Naive thymus-derived CD4-positive, alpha-beta T cell (primary cell): Measurements from ENCODE around the gene DNAAF8. TPM values are rescaled to one million over a fixed set of nuclear protein-coding genes. Genes with fewer than 3 reads are reported as not detected.

Source experiments
- ATAC-seq: fragments of 150-1000 bp; cut with Tn5 transposase; 2 replicates; pipeline ENCODE4 v1.10.0; 2021; ENCODE audit warnings: mild to moderate bottlenecking, moderate library complexity
- CTCF ChIA-PET: fragments of 350-600 bp; sonication (Branson Sonifier 250); formaldehyde crosslinking; loops from one replicate; lab custom pipeline; 2021; ENCODE audit warnings: antibody characterized with exemption; lab: Charles Lee
- POLR2A ChIA-PET: fragments of 350-600 bp; sonication (Branson Sonifier 250); formaldehyde crosslinking; loops from one replicate; lab custom pipeline; 2021; ENCODE audit warnings: antibody characterized with exemption, inconsistent platforms; lab: Charles Lee
- DNase-seq, 9 donors: peaks; one replicate each; pipeline versions ENCODE4 v3.0.0 to v3.0.0-alpha.2; 2020 to 2022; ENCODE audit warnings: mixed read lengths in 1 of 9
- H3K27ac ChIP-seq: one replicate; pipeline ENCODE4 v1.7.0; 2013; ENCODE audit warnings: mild to moderate bottlenecking, low read depth, low read length, moderate library complexity
- H3K27me3 ChIP-seq, 2 donors: one replicate each; pipeline ENCODE4 v1.7.0; 2013; ENCODE audit warnings: low read length in 2 of 2, mild to moderate bottlenecking in 2 of 2, moderate library complexity in 2 of 2; ENCODE audit not compliant: control insufficient read depth in 2 of 2, insufficient read depth in 2 of 2
- H3K36me3 ChIP-seq, 3 experiments: 1 replicate in 2 of 3; 2 replicates in 1 of 3; pipeline ENCODE4 v1.7.0; 2013; ENCODE audit warnings: low read length in 3 of 3, mild to moderate bottlenecking in 3 of 3, moderate library complexity in 1 of 3; ENCODE audit not compliant: insufficient read depth in 3 of 3, control insufficient read depth in 2 of 3
- H3K4me1 ChIP-seq, 2 donors: one replicate each; pipeline ENCODE4 v1.7.0; 2013; ENCODE audit warnings: low read length in 2 of 2, mild to moderate bottlenecking in 2 of 2, moderate library complexity in 1 of 2; ENCODE audit not compliant: control insufficient read depth in 2 of 2, insufficient read depth in 2 of 2
- H3K4me3 ChIP-seq: 2 replicates; pipeline ENCODE4 v1.7.0; 2013; ENCODE audit warnings: mild to moderate bottlenecking, low read length
- H3K9me3 ChIP-seq, 3 experiments: 1 replicate in 2 of 3; 2 replicates in 1 of 3; pipeline ENCODE4 v1.7.0; 2013; ENCODE audit warnings: low read length in 3 of 3; ENCODE audit not compliant: control insufficient read depth in 2 of 3
- H3K27ac Mint-ChIP-seq, 9 donors: one replicate each; pipeline ENCODE4 v1.8.0; 2020 to 2022; ENCODE audit warnings: mixed read lengths in 9 of 9, mild to moderate bottlenecking in 8 of 9, moderate library complexity in 5 of 9, inconsistent platforms in 2 of 9
- H3K27me3 Mint-ChIP-seq, 5 donors: one replicate each; pipeline ENCODE4 v1.8.0; 2021 to 2022; ENCODE audit warnings: mixed read lengths in 5 of 5, mild to moderate bottlenecking in 1 of 5
- H3K36me3 Mint-ChIP-seq, 5 donors: one replicate each; pipeline ENCODE4 v1.8.0; 2020 to 2022; ENCODE audit warnings: mixed read lengths in 5 of 5, mild to moderate bottlenecking in 3 of 5, inconsistent platforms in 1 of 5
- H3K4me1 Mint-ChIP-seq, 7 donors: one replicate each; pipeline ENCODE4 v1.8.0; 2020 to 2022; ENCODE audit warnings: mixed read lengths in 7 of 7, mild to moderate bottlenecking in 3 of 7, inconsistent platforms in 1 of 7
- H3K4me3 Mint-ChIP-seq, 10 donors: one replicate each; pipeline ENCODE4 v1.8.0; 2020 to 2022; ENCODE audit warnings: mild to moderate bottlenecking in 10 of 10, mixed read lengths in 10 of 10, moderate library complexity in 6 of 10, inconsistent platforms in 2 of 10
- H3K9me3 Mint-ChIP-seq, 11 donors: one replicate each; pipeline ENCODE4 v1.8.0; 2020 to 2022; ENCODE audit warnings: mixed read lengths in 11 of 11, mild to moderate bottlenecking in 4 of 11, inconsistent platforms in 1 of 11, moderate library complexity in 1 of 11
- intact Hi-C, 2 donors: fragments of 100-400 bp; cut with micrococcal nuclease; formaldehyde crosslinking; loops; one replicate each; pipeline ENCODE4 v1.15.1; 2023
- polyA plus RNA-seq, 2 donors: library from polyadenylated mRNA; unstranded; fragments of 300-500 nt; fragmentation: Illumina TruSeq; gene quantifications; one replicate each; pipeline ENCODE4 v1.2.3, GENCODE V29; 2021
- total RNA-seq, 6 experiments: library from RNA in 5 of 6; stranded (reverse) in 5 of 6; gene quantifications; 1 replicate in 5 of 6; 2 replicates in 1 of 6; pipeline ENCODE4 v1.2.3 and lab custom pipeline; 2021 to 2026

The DNAAF8 gene
- total and polyA plus RNA-seq, 7 experiments from 2014 or later, result 0.11 to 0.57 (median 0.29) TPM; not detected in 1

- DNase-seq (no peak), ATAC-seq (no peak)
- POLR2A ChIA-PET, result interaction anchor here (0.6 kb wide), 1 partner anchor 66 kb away, joined by 3 read pairs; no protein-coding TSS in a partner anchor
- no peak overlapping the region for H3K4me3 ChIP-seq
- intact Hi-C loops, result no loop called here
- H3K4me1 ChIP-seq, result no peaks in the 10 kb centered on the region
- Mint-ChIP-seq H3K27me3 (no peaks in the 10 kb centered on the region), H3K36me3 (no peaks in the 10 kb centered on the region), H3K27ac (no peak overlapping the region), H3K4me1 (peaks cover 0 to 3% (median 0%) of the 10 kb centered on the region in 7 donors), H3K4me3 (no peak overlapping the region), H3K9me3 (no peaks in the 10 kb centered on the region)
- H3K36me3 ChIP-seq, result no peaks in the 10 kb centered on the region
- no peaks in the 10 kb centered on the region for H3K27me3 ChIP-seq
- CTCF ChIA-PET, result interaction anchor here (0.6 kb wide), 1 partner anchor 520 kb away, joined by 3 read pairs; no protein-coding TSS in a partner anchor
- H3K27ac ChIP-seq, result no peak overlapping the region
- no peaks in the 10 kb centered on the region for H3K9me3 ChIP-seq
Observed at GRCh38 chr16:4776141-4776705, 41.9 kb downstream of the DNAAF8 start.

GRCh38 chr16:4777339-4778049, 43.2 kb downstream of the DNAAF8 start:
- no peak overlapping the region for H3K4me3 Mint-ChIP-seq
- H3K27me3 Mint-ChIP-seq, result no peaks in the 10 kb centered on the region
- no peak overlapping the region for H3K27ac Mint-ChIP-seq
- H3K36me3 Mint-ChIP-seq, result no peaks in the 10 kb centered on the region
- DNase-seq, result no peak
- H3K4me1 Mint-ChIP-seq, result peaks cover 0 to 3% (median 0%) of the 10 kb centered on the region in 7 donors
- no peaks in the 10 kb centered on the region for H3K9me3 ChIP-seq
- no peaks in the 10 kb centered on the region for H3K4me1 ChIP-seq
- ATAC-seq, result no peak
- no peaks in the 10 kb centered on the region for H3K27me3 ChIP-seq
- H3K9me3 Mint-ChIP-seq, result peaks cover 0 to 1% (median 0%) of the 10 kb centered on the region in 11 donors
- no peak overlapping the region for H3K27ac ChIP-seq
- intact Hi-C loops, result no loop called here
- ChIA-PET POLR2A (no interaction called here), CTCF (no interaction called here)
- H3K4me3 ChIP-seq, result no peak overlapping the region
- H3K36me3 ChIP-seq, result no peaks in the 10 kb centered on the region

GRCh38 chr16:4778050-4778392, 43.7 kb downstream of the DNAAF8 start:
- ChIA-PET CTCF (no interaction called here), POLR2A (no interaction called here)
- no peak for DNase-seq

GRCh38 chr16:4780235-4780634, 45.9 kb downstream of the DNAAF8 start:
- Mint-ChIP-seq H3K4me1 (peaks cover 0 to 2% (median 0%) of the 10 kb centered on the region in 7 donors), H3K27me3 (no peaks in the 10 kb centered on the region), H3K36me3 (no peaks in the 10 kb centered on the region), H3K4me3 (no peak overlapping the region), H3K27ac (no peak overlapping the region), H3K9me3 (peaks cover 0 to 1% (median 0%) of the 10 kb centered on the region in 11 donors)
- no peak overlapping the region for H3K27ac ChIP-seq
- ChIA-PET POLR2A (no interaction called here), CTCF (no interaction called here)
- H3K9me3 ChIP-seq, result no peaks in the 10 kb centered on the region
- no peak overlapping the region for H3K4me3 ChIP-seq
- no peak for DNase-seq
- ATAC-seq, result no peak
- no peaks in the 10 kb centered on the region for H3K27me3 ChIP-seq
- no peaks in the 10 kb centered on the region for H3K4me1 ChIP-seq
- H3K36me3 ChIP-seq, result no peaks in the 10 kb centered on the region
- intact Hi-C loops, result no loop called here

More at GRCh38 chr16:4778050-4778392, 43.7 kb downstream of the DNAAF8 start:
- no peaks in the 10 kb centered on the region for H3K27me3 Mint-ChIP-seq
- no peaks in the 10 kb centered on the region for H3K36me3 ChIP-seq
- peaks cover 0 to 3% (median 0%) of the 10 kb centered on the region in 7 donors for H3K4me1 Mint-ChIP-seq
- H3K9me3 Mint-ChIP-seq, result peaks cover 0 to 1% (median 0%) of the 10 kb centered on the region in 11 donors
- no peaks in the 10 kb centered on the region for H3K9me3 ChIP-seq
- H3K4me3 Mint-ChIP-seq, result no peak overlapping the region
- H3K27ac ChIP-seq, result no peak overlapping the region
- ATAC-seq, result no peak
- intact Hi-C loops, result no loop called here
- no peaks in the 10 kb centered on the region for H3K36me3 Mint-ChIP-seq
- no peak overlapping the region for H3K4me3 ChIP-seq
- H3K27ac Mint-ChIP-seq, result no peak overlapping the region
- H3K27me3 ChIP-seq, result no peaks in the 10 kb centered on the region
- H3K4me1 ChIP-seq, result no peaks in the 10 kb centered on the region

- H3K4me1 Mint-ChIP-seq, result peaks cover 0 to 1% (median 0%) of the 10 kb centered on the region in 7 donors
Observed at GRCh38 chr16:4783251-4783950, 49.1 kb downstream of the DNAAF8 start.

GRCh38 chr16:4783951-4784336, 49.6 kb downstream of the DNAAF8 start:
- no peak overlapping the region for H3K4me3 ChIP-seq
- DNase-seq, result no peak
- CTCF ChIA-PET, result no interaction called here
- peaks cover 0 to 1% (median 0%) of the 10 kb centered on the region in 11 donors for H3K9me3 Mint-ChIP-seq
- H3K36me3 ChIP-seq, result no peaks in the 10 kb centered on the region
- H3K27me3 ChIP-seq, result no peaks in the 10 kb centered on the region
- no peak for ATAC-seq
- no peaks in the 10 kb centered on the region for H3K9me3 ChIP-seq
- peaks cover 0 to 1% (median 0%) of the 10 kb centered on the region in 7 donors for H3K4me1 Mint-ChIP-seq
- H3K36me3 Mint-ChIP-seq, result no peaks in the 10 kb centered on the region
- POLR2A ChIA-PET, result no interaction called here
- H3K4me3 Mint-ChIP-seq, result no peak overlapping the region
- H3K27ac ChIP-seq, result no peak overlapping the region
- H3K4me1 ChIP-seq, result no peaks in the 10 kb centered on the region
- intact Hi-C loops, result no loop called here
- no peak overlapping the region for H3K27ac Mint-ChIP-seq
- H3K27me3 Mint-ChIP-seq, result no peaks in the 10 kb centered on the region

More at GRCh38 chr16:4783251-4783950, 49.1 kb downstream of the DNAAF8 start:
- H3K36me3 Mint-ChIP-seq, result no peaks in the 10 kb centered on the region
- no peaks in the 10 kb centered on the region for H3K4me1 ChIP-seq
- H3K27me3 Mint-ChIP-seq, result no peaks in the 10 kb centered on the region
- DNase-seq, result no peak
- no peak overlapping the region for H3K4me3 Mint-ChIP-seq
- no peaks in the 10 kb centered on the region for H3K9me3 ChIP-seq
- intact Hi-C loops, result no loop called here
- no peak overlapping the region for H3K4me3 ChIP-seq
- H3K27ac ChIP-seq, result no peak overlapping the region
- no peaks in the 10 kb centered on the region for H3K36me3 ChIP-seq
- CTCF ChIA-PET, result no interaction called here
- peak overlapping the region in 1 of 9 donors; percentile 31 for H3K27ac Mint-ChIP-seq
- POLR2A ChIA-PET, result no interaction called here
- no peaks in the 10 kb centered on the region for H3K27me3 ChIP-seq
- peaks cover 0 to 1% (median 0%) of the 10 kb centered on the region in 11 donors for H3K9me3 Mint-ChIP-seq
- no peak for ATAC-seq
